Nephron (organoid): Measurements from ENCODE around the gene RAD9A.
A peak's percentile ranks its signal among the peaks of the same experiment; 100 is the strongest.

Experiments
- H3K27ac Mint-ChIP-seq, 3 experiments: 2 replicates each; pipeline ENCODE4 v1.8.0; 2020; ENCODE audit warnings: mixed read lengths in 3 of 3, mild to moderate bottlenecking in 2 of 3, moderate library complexity in 1 of 3
- H3K27me3 Mint-ChIP-seq: 2 replicates; pipeline ENCODE4 v1.8.0; 2021; ENCODE audit warnings: low read depth, mild to moderate bottlenecking, moderate library complexity, mixed read lengths
- H3K36me3 Mint-ChIP-seq: 2 replicates; pipeline ENCODE4 v1.8.0; 2020; ENCODE audit warnings: low read depth, mixed read lengths
- H3K4me1 Mint-ChIP-seq: 2 replicates; pipeline ENCODE4 v1.8.0; 2020; ENCODE audit warnings: mixed read lengths
- H3K4me3 Mint-ChIP-seq, 3 experiments: 2 replicates each; pipeline ENCODE4 v1.8.0; 2020; ENCODE audit warnings: mild to moderate bottlenecking in 3 of 3, mixed read lengths in 3 of 3, moderate library complexity in 2 of 3
- H3K9me3 Mint-ChIP-seq: 2 replicates; pipeline ENCODE4 v1.8.0; 2020; ENCODE audit warnings: mixed read lengths
- CTCF ChIP-seq, 3 experiments: fragments of 200-600 bp; sonication (generic); IDR thresholded peaks; one replicate each; pipeline ENCODE4 v1.5.0; 2021; ENCODE audit warnings: antibody characterized with exemption in 3 of 3; ENCODE audit not compliant: unreplicated experiment in 3 of 3

Gene RAD9A

GRCh38 chr11:67435031-67435726 is 43.4 kb downstream of the RAD9A start:
- TF ChIP-seq CTCF (IDR thresholded peaks at IDR 0.05; ENCODE audit: unreplicated experiment in 3 of 3): no peak
- H3K27me3 Mint-ChIP-seq: no peaks in the 10 kb centered on the region
- H3K27ac Mint-ChIP-seq: no peak overlapping the region
- peaks cover 5% of the 10 kb centered on the region for H3K4me1 Mint-ChIP-seq
- H3K9me3 Mint-ChIP-seq: no peaks in the 10 kb centered on the region
- H3K36me3 Mint-ChIP-seq: peaks cover 15% of the 10 kb centered on the region
- no peak overlapping the region for H3K4me3 Mint-ChIP-seq

GRCh38 chr11:67435727-67436458 is 44.1 kb downstream of the RAD9A start:
- TF ChIP-seq CTCF (IDR thresholded peaks at IDR 0.05; ENCODE audit: unreplicated experiment in 3 of 3): no peak
- no peaks in the 10 kb centered on the region for H3K27me3 Mint-ChIP-seq
- peaks cover 15% of the 10 kb centered on the region for H3K36me3 Mint-ChIP-seq
- H3K4me3 Mint-ChIP-seq: no peak overlapping the region
- no peak overlapping the region for H3K27ac Mint-ChIP-seq
- H3K9me3 Mint-ChIP-seq: no peaks in the 10 kb centered on the region
- peaks cover 5% of the 10 kb centered on the region for H3K4me1 Mint-ChIP-seq

- H3K27ac Mint-ChIP-seq: peak overlapping the region in 2 of 3 experiments; percentile 38 to 55
- H3K4me1 Mint-ChIP-seq: peaks cover 5% of the 10 kb centered on the region
- TF ChIP-seq CTCF (IDR thresholded peaks at IDR 0.05; ENCODE audit: unreplicated experiment in 3 of 3): no peak
- peaks cover 14% of the 10 kb centered on the region for H3K36me3 Mint-ChIP-seq
- no peaks in the 10 kb centered on the region for H3K27me3 Mint-ChIP-seq
- H3K9me3 Mint-ChIP-seq: no peaks in the 10 kb centered on the region
- H3K4me3 Mint-ChIP-seq: peak overlapping the region in 1 of 3 experiments; percentile 25
Observed at GRCh38 chr11:67436459-67437081, 44.8 kb downstream of the RAD9A start.

- H3K27ac Mint-ChIP-seq: peak within 1 kb of the TSS in 2 of 3 experiments; percentile 38 to 55
- no peaks in the 10 kb centered on the region for H3K27me3 Mint-ChIP-seq
- H3K9me3 Mint-ChIP-seq: no peaks in the 10 kb centered on the region
- TF ChIP-seq CTCF (IDR thresholded peaks at IDR 0.05; ENCODE audit: unreplicated experiment in 3 of 3): no peak
- H3K36me3 Mint-ChIP-seq: peaks cover 8% of the 10 kb centered on the region
- H3K4me3 Mint-ChIP-seq: peak within 1 kb of the TSS in 1 of 3 experiments; percentile 25
- peaks cover 5% of the 10 kb centered on the region for H3K4me1 Mint-ChIP-seq
Observed at GRCh38 chr11:67437082-67437808, 45.5 kb downstream of the RAD9A start, which contains the start of gene PTPRCAP. Gene PTPRCAP, minus strand, starts transcription at chr11:67437682. Its CDS starts 63 bp downstream, at chr11:67437619.

- Mint-ChIP-seq H3K4me3 (no peak overlapping the region), H3K4me1 (peaks cover 5% of the 10 kb centered on the region), H3K27ac (no peak overlapping the region), H3K36me3 (peaks cover 4% of the 10 kb centered on the region), H3K27me3 (no peaks in the 10 kb centered on the region), H3K9me3 (no peaks in the 10 kb centered on the region)
- TF ChIP-seq CTCF (IDR thresholded peaks at IDR 0.05; ENCODE audit: unreplicated experiment in 3 of 3): no peak
Observed at GRCh38 chr11:67437809-67438157, 46.0 kb downstream of the RAD9A start.
